ENCODE results near the gene HOXD3.

The HOXD3 gene

DNA sequence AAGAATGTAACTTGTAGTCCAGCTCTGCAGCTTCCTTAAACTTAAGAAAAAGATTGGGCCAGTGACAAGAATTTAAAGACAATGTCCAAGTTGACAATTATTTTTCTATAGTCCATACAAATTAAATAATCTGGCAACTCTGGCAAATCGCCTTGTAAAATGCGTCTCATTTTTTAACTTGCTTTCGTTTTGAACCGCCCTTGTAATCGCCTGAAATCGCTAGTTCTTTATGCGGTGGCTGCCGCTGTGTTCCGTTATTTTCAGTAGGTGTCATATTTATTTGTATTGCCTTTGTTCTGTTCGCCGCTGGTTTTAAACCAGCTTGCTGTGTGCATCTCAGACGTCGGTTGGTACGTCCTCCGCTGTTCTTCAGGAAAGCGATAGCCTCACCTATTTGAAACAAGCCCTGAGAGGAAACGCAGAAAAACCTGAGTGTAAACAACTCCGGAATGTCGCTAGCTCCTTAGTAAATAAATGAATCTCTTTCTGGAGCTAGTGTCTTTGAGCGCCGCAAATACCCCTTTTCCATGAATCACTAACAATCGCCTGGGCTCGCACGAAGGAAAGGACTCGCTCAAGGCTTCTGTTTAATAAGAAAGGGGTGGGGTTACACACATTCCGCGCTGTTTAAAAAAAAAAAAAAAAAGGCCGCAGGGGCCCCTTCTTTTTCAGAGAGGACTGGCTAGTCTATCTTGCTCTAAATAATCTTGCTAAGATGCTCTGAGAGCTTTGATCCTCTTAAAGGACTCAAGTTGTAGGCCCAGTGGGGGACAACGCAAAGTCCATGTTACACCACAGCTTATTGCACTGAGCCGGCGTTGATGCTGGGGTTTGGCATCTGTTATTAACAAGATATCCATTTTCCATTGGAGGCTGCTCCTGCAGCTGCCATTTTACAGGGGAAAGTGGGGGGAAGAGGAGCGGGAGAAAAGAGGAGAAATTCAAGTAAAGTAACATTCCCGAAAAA lies 24.6 kb upstream of the HOXD3 start:
- DNase-seq (ENCODE audit: low read depth in 2 of 2), result no peak

DNA sequence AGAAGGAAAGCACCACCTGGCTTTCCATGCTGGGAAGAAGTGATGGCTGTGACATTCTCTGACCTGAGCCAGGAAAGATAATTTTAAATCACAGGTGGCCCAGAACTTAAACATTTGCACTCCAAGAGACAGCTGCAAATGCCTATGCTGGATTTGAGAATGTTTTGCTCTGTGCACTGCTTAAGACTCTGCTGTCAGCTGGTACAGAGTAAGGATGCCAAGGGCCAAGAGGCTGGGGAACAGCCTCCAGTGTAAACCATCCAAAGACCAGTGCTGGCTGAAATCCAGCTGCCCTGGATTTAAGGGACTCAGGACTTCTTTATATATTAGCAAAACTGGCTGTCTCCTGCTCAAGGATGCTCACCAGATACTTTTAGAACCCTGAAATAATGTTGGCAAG lies 23.7 kb upstream of the HOXD3 start:
- no peak for DNase-seq (ENCODE audit: low read depth in 2 of 2)

DNA sequence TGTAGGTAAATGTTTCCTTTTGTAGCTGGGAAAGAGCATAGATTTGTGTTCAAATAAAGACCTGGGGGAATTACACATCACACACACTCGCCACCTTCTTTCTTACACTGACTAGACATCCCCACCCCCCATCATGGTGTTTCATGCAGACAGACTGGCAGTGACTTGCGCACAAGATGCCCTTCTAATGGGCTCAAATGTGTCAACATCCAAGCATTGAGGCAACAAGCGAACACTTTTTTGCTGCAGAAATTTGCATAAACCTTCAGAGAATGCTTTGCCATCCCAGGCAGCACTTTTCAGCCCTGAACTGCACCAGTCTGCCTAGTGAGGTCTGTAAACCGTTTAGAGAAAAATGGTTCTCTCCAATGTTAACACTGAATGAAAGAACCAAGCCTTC lies 23.1 kb upstream of the HOXD3 start:
- DNase-seq (ENCODE audit: low read depth in 2 of 2), result no peak

DNA sequence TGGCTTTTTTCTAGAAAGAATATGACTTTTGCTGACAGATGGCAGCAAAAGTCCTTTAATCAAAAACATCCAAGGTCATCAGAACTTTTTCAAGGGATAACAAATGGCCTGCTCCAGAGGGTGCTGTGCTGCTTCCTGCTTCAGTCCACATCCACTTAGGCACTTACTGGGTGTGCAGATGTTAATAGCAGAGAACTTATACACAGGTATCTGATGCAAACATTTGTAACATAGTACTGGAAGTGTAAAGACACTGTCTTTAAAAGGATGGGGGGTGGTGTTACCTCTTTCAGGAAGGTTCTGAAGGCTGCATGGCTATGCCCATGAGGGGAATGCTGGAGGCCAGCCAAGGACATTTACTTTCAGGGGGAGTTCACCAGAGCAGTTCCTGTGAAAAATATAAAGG lies 22.1 kb upstream of the HOXD3 start:
- no peak for DNase-seq (ENCODE audit: low read depth in 2 of 2)

DNA sequence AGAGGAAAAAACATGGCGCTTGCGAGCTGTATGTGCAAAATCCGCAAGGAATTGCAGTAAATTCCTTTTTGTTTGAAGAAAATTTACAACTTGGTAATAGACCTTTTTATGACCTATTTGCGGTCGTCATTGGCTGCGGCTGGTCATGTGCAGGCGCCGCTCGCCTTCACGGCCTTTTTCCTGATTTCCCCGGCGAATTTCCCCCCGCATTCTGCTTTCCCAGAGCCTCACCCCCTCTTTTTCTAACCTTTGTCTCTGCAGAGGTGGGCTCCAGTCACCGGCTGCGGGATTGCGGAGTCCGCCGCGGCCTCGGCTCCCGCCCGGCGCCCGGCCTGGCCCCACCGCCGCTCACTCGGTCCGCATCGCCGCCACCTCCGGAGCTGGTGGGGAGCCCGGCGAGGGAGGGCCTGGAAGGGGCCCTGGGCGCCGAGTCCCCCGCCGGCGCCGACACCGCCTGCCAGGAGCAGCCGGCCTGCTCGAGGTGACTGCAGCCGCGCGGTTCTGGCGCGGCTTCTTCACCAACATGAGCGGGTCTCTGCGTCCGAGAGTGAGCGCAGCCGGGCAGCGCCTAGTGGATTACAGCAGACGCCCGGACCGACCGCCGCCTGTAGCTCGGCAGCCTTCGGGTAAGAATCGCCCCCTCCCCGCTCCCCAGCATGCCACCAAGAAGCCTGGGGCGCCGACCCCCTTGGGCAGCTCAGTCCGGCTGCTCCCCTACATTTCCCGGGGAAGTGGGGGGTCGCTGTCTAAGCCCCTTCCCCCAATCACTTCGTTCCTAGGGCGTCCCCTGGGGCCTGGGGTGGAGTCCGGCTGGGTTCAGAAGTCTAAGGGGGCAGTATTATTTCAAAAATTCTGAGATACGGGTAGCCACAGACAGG lies 20.5 kb upstream of the HOXD3 start:
- no peak for DNase-seq (ENCODE audit: low read depth in 2 of 2)

DNA sequence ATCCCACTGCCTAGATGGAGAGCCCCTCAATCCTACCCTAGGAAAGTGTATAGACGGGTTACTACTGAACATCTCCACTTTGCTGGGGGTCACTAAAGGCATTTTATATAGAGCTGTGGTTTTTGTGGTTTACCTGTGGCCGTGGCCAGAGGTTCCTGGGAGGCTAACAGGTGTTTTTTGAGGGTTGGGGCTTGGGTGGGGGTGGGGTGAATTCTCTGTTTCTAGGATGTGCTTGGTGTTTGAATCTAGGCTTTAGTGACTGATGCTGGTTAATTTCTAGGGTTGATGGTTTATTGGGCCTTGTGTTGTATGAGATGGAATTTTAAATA lies 19.9 kb upstream of the HOXD3 start:
- DNase-seq (ENCODE audit: low read depth in 2 of 2), result no peak

DNA sequence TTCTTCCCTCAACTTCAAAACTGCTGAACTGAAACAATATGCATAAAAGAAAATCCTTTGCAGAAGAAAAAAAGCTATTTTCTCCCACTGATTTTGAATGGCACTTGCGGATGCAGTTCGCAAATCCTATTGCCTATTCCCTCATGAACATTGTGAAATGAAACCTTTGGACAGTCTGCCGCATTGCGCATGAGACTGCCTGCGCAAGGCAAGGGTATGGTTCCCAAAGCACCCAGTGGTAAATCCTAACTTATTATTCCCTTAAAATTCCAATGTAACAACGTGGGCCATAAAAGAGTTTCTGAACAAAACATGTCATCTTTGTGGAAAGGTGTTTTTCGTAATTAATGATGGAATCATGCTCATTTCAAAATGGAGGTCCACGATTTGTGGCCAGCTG lies 19.2 kb upstream of the HOXD3 start:
- no peak for DNase-seq (ENCODE audit: low read depth in 2 of 2)

DNA sequence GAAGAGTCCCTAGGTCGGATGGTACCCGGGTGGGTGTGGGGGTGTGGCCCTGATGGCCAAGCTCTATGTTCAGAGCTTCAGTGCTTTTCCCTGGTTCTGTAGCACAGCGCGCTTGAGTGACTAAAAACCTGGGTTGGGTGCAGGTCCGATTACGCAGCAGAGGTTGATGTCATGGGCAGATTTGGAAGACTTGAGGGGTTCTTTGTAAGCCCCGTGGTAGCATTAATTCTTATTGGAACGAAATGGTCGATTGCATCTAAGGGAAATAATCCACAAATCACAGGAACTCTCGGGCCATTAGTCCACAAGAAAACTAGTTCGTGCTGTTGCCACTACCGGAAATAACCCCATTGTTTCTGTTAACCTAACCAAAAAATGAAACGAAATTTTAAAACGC lies 18.6 kb upstream of the HOXD3 start:
- no peak for DNase-seq (ENCODE audit: low read depth in 2 of 2)

DNA sequence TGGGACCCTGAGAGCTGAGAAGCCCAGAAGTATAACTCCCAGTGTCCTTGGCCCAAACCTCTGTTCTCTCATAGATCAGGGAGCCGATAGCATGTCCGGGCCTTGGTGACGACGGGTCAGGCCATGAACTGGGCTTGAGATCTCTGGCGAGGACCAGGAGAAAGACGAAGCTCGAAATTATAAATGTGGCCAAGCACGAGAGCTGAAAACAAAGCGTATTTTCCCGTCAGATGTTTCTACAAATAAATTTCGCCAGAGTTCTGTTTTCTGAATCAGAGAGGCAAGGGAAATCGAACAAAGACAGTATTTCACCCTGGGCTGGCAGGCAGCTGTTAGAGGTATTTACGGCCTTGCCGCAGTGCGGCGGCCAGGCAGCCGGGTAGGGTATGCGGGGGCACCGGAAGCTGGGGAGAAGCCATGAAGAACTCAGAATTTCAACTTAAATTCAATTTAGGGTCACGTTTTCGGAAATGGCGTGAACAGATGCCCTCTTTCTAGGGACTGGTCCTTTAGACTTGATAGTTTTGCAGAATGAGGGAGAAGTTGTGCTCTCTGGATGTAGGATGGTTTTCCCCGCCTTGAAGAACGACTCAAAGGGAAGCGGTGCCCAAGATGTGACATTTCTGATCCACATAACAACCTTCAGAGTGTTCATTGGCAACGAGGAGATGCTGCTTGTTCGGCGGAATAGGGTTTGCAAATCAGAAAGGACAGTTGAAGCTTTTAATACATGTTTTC lies 18.0 kb upstream of the HOXD3 start:
- DNase-seq (ENCODE audit: low read depth in 2 of 2), result no peak

DNA sequence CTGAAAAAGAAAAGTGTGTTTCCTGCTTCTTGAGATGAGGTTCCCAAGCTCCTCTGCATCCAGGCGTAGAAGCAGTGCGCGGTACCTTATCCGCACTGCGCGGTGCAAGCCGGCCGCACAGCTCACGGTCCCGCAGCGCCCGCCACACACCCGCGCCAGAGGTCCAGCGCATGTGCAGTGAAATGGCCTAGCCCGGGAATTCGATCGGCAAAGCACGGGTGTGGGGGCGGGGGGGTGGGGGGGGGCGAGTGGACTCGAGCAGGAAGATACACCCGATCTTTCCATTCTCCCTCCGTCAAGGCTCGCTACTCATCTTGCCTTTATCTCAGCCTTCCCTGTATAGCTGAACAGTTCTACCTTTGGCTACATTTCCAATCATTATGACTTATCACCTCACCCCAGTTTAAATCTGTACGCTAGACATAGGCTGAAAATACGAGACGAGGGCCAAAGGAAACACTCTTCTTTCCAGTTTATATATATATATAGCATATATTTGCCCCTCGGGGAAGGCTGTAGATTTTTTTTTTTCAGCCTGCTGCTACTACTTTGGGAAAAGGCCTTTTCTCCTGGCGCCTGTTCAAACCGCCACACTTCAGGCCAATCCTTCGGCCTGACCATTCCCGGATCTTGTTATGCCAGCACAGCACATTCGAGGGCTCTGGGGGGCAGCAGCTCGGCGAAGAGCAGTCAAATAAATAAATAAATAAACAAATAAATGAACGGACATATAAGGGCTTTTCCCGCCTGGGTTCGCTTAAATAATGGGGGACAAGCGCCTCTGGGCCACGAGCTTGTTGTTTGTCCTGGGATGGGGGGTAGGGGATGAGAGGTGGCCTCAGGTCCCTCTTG lies 17.2 kb upstream of the HOXD3 start:
- no peak for DNase-seq (ENCODE audit: low read depth in 2 of 2)

DNA sequence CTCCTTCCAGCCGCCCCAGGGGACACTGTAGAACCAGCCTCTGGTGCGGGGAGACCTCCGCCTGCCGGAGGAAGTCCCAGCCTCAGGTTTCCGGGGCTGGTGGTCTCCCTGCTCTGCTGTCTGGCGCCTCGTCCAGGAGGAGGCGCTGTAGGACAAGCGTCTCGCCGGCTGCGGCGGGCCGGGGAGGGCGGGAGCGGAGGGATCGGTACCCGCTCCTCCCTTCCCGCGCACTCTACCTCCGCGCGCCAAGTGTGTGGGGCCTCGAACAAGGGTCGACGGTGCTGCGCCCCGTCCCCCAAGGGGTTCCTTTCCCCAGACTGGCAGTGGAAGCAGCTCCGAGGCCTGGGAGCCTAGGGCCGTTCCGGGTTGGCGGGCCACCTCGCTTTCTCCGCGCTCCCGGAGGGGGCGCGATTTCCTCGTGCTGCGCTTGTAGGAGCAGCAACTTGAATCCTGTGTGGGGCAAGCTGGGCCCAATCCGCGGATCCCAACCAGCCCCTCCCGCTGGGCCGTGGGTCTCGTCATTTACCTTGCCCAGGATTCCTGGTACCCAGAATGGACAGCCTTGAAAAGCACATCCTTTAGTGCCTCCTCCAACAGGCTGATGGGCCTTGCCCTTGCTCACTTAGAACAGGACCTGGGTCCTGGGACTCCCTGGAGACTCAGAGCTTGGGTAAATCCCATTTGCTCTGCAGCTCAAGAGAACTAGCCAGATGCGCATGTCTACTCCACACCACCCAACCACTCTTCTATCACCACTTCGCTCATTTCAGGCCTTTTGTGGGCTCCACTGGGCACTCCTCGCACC lies 16.4 kb upstream of the HOXD3 start:
- peak; percentile 31 to 61 for DNase-seq (ENCODE audit: low read depth in 2 of 2)

DNA sequence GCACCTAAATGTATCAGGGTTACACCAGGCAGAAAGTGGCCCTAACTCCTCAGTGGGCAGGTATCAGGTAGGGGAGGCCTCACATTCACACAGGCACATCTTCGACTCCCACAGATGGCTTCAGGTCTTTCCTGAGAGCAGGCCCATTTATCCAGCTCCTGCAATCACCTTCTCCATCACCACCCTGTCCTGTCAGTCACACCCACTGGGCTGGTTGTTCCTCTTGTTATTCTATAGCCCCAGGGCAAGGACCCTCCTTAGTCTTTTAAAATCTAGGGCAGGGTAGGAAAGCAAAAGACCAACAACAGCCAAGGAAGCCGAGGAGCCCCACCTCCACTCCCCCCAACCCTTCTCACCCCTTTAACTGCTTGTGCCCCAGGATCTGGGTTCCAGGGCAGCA lies 14.8 kb upstream of the HOXD3 start:
- DNase-seq (ENCODE audit: low read depth in 2 of 2), result no peak

DNA sequence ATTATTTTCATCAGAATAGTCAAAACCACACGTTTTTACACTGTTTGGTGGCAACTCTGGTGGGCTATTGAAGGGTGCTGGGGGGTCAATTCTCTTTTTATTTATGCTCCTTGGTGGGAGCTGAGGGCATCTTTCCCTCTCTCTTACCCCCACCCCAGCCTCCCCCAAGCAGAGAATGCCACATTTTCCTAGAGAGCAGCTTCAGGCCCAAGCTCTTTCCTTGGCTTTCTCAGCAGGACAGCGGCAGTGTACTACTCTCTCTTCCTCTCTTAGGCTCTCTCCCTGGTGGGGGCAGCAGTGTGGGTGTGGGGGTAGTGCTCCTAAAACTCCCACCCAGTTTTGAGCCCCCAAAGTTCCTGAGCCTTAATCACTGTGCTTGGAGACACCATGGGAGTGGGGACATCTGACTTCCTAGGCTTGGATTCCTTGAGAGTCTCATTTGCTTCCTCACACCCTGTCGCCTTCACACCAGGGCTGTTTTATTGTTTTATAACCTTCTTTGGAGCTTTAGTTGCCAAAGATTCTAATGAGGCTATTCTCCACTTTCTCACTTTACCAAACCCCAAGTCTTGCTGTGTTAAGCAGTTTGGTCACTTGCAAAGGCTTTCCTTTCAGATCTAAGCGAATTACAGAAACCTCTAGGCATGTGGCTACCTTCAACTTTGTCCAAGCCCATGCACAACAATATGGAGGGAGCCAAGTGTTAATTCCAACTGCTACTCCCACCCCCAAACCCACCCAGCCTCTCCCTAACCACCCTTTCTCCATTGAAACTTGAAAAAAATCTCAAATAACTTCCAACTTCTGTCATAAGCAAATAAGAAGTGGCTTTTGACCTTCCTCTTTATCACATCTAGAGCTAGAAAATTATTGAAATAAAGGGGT lies 11.8 kb upstream of the HOXD3 start:
- DNase-seq (ENCODE audit: low read depth in 2 of 2), result no peak

DNA sequence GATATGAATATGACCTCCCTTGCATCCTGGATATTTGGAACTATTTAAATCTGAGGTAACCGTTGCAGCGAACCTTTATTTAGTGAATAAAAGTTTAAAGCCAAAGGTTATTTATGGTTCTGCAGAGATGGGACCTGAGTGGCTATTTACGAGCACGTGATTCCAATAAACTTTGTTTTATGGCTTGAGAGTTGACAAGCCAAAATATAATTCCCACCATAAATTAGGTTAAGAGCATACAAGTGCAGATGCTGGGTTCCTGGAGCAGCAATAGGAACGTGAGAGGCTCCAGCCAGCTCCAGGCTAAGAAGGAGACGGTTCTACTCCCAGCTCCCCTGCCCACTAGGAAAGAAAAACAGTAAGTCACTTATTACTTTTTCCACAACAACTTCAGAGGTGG lies 11.0 kb upstream of the HOXD3 start:
- no peak for DNase-seq (ENCODE audit: low read depth in 2 of 2)

DNA sequence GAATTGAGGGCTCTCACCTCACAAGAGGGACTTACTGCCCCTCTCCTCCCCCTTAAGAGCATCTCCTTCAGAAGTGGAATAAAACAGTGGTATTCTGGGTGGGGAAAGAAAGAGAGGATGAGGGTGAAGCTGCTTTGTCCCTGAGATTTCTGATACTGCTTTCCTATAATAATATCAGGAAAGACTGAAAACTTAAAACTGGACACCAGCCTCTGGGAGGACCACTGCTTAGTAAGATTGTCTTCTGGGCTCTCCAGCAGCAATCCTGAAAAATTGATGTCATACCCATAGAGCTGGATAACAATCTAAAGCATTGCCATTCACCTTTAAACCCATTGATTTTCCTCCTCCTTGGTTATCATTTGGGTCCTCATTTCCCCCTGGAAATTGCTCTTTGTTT lies 10.5 kb upstream of the HOXD3 start:
- DNase-seq (ENCODE audit: low read depth in 2 of 2), result no peak

DNA sequence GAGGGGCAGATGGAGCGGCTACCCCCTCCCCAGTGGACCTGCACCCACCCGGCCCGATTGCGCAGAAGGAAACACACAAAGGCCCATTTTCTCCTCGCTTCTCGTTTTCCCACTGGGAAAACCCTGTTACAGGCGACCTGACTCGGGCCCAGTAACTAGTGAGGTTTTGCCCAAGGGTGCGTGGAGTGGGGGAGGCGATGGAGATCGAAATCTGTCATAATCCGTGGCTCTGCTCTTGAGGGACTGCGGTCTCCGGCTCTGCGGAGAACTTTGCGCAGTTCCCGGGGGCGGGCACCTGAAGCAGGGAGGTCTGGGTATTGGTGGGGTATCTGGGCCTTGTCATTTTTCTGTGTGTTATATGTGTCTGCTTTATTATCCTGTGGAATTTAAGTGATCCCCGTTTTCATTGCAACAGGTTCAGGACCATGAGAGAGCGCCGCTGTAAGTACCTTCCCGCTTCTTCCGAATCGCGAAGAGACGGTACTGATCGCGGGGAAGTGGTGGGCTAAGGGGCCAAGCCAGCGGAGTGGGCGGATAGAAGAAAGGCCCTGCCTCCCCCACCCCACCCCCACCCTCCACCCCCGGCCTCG lies 9.8 kb upstream of the HOXD3 start:
- DNase-seq (ENCODE audit: low read depth in 2 of 2), result no peak

DNA sequence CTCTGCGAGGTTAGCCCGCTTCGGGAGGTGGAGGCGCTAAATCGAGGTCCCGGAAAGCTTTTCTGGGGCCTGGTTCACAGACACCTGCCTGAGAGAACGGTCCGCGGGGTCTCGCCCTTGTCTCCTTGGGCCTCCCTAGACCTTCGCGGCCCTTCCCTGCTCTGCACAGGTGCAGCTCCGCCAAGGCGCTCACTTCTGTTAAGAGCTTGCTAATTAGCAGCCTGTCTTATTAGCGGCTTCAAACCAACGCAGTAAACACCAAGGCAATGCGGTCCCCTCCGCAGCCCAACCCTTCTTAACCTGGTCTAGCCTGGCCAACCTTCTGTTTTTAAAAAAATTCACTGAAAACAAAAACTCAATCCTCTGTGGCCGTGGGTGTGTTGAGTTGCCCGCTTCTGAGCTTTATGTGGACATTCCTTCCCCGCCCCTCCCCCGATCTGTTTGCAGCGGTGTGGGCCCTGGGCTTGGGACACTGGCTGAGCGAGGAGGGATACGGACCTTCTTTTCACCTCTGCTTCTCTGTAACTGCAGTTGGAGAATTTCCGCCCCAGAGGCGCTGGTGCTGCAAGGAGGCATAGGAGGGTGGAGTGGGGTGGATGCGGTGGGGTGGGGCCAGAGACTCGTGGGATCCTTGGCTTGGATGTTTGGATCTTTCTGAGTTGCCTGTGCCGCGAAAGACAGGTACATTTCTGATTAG lies 9.2 kb upstream of the HOXD3 start:
- DNase-seq (ENCODE audit: low read depth in 2 of 2), result no peak

DNA sequence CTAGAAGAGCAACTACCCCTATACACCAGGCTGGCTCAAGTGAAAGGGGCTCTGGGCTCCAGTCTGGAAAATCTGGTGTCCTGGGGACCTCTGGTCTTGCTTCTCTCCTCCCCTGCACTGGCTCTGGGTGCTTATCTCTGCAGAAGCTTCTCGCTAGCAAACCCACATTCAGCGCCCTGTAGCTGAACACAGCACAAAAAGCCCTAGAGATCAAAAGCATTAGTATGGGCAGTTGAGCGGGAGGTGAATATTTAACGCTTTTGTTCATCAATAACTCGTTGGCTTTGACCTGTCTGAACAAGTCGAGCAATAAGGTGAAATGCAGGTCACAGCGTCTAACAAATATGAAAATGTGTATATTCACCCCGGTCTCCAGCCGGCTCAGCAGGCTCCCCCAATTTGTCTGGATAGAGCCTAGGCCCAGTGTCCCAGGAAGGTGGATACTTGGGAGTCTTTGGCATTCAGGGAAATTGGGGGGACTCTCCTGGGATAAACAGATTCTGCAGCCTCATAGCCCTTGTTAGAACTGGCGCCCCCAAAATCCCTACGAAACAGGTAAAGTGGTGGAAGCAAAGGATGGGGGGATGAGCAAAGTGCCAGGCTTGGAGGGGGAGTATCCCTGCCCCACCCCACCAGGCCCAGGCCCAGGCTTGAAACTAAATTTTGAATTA lies 8.2 kb upstream of the HOXD3 start:
- no peak for DNase-seq (ENCODE audit: low read depth in 2 of 2)
